PC-3 (cell line): Measurements from ENCODE around the gene GRK2. TPM values are rescaled to one million over a fixed set of nuclear protein-coding genes. Genes with fewer than 3 reads are reported as not detected.

Source experiments
- ATAC-seq: fragments of 200-7000 bp; cut with Tn5 transposase; 2 replicates; pipeline ENCODE4 v1.9.1; 2020; ENCODE audit warnings: mild to moderate bottlenecking, moderate library complexity
- BruUV-seq: library from RNA; stranded (reverse); fragments of 400-500 nt; replicated peaks from 2 replicates; lab custom pipeline; 2021; lab: Mats Ljungman, UMichigan
- CTCF ChIA-PET: fragments of 300-600 bp; sonication (Branson Sonifier 250); formaldehyde crosslinking; loops from one replicate; lab custom pipeline; 2022; ENCODE audit warnings: antibody characterized with exemption; lab: Charles Lee
- POLR2A ChIA-PET: fragments of 300-600 bp; sonication (Branson Sonifier 250); formaldehyde crosslinking; loops from one replicate; lab custom pipeline; 2022; ENCODE audit warnings: antibody characterized with exemption; ENCODE audit not compliant: unreplicated experiment; lab: Charles Lee
- DNase-seq: peaks from one replicate; pipeline ENCODE4 v3.0.0-alpha.2; 2015
- H2AFZ ChIP-seq: fragments of 300-600 bp; sonication (generic); 2 replicates; pipeline ENCODE4 v1.6.0; 2016; ENCODE audit warnings: antibody characterized with exemption, low read length
- H3F3A ChIP-seq: fragments of 300-600 bp; sonication (generic); one replicate; pipeline ENCODE4 v1.6.0; 2017; ENCODE audit warnings: antibody characterized with exemption, low read length, control low read depth, mild to moderate bottlenecking; ENCODE audit not compliant: unreplicated experiment
- H3K27ac ChIP-seq: fragments of 300-600 bp; sonication (generic); 2 replicates; pipeline ENCODE4 v1.5.1; 2016; ENCODE audit warnings: mild to moderate bottlenecking, low read length
- H3K27me3 ChIP-seq: fragments of 300-600 bp; sonication (generic); 2 replicates; pipeline ENCODE4 v1.6.1; 2016; ENCODE audit warnings: low read length, mixed read lengths
- H3K36me3 ChIP-seq: fragments of 300-600 bp; sonication (generic); 2 replicates; pipeline ENCODE4 v1.6.1; 2016; ENCODE audit warnings: low read depth, mixed run types, low read length, mixed read lengths
- H3K4me1 ChIP-seq: fragments of 300-600 bp; sonication (generic); 2 replicates; pipeline ENCODE4 v1.5.1; 2016; ENCODE audit warnings: low read length; ENCODE audit not compliant: insufficient read depth
- H3K4me2 ChIP-seq: fragments of 300-600 bp; sonication (generic); 2 replicates; pipeline ENCODE4 v1.6.0; 2016; ENCODE audit warnings: low read length
- H3K4me3 ChIP-seq: fragments of 300-600 bp; sonication (generic); 2 replicates; pipeline ENCODE4 v1.5.1; 2016; ENCODE audit warnings: mild to moderate bottlenecking, low read length, mixed read lengths
- H3K79me2 ChIP-seq: fragments of 300-600 bp; sonication (generic); 2 replicates; pipeline ENCODE4 v1.6.1; 2017; ENCODE audit warnings: low read length, mixed read lengths
- H3K9ac ChIP-seq: fragments of 300-600 bp; sonication (generic); 2 replicates; pipeline ENCODE4 v1.6.0; 2016; ENCODE audit warnings: mild to moderate bottlenecking, low read length
- H3K9me2 ChIP-seq: fragments of 300-600 bp; sonication (generic); replicated peaks from 2 replicates; pipeline ENCODE4 v1.6.1; 2016; ENCODE audit warnings: mixed run types, low read length, mixed read lengths
- H3K9me3 ChIP-seq: fragments of 300-600 bp; sonication (generic); 2 replicates; pipeline ENCODE4 v1.6.1; 2016; ENCODE audit warnings: low read length, mixed read lengths
- H4K20me1 ChIP-seq: fragments of 300-600 bp; sonication (generic); 2 replicates; pipeline ENCODE4 v1.6.1; 2016; ENCODE audit warnings: low read length, mixed read lengths
- CTCF ChIP-seq: fragments of 300-600 bp; sonication (generic); conservative IDR thresholded peaks from 2 replicates; pipeline ENCODE4 v1.5.1; 2017; ENCODE audit warnings: antibody characterized with exemption, low read depth, mild to moderate bottlenecking, low read length
- EZH2 ChIP-seq: fragments of 300-600 bp; sonication (generic); IDR thresholded peaks from one replicate; pipeline ENCODE4 v1.6.1; 2017; ENCODE audit warnings: antibody characterized with exemption, mild to moderate bottlenecking, low read length; ENCODE audit not compliant: unreplicated experiment
- EZH2phosphoT487 ChIP-seq: fragments of 300-600 bp; sonication (generic); IDR thresholded peaks from 2 replicates; pipeline ENCODE4 v1.6.1; 2018; ENCODE audit warnings: mild to moderate bottlenecking, antibody characterized with exemption, low read length, borderline replicate concordance
- intact Hi-C: fragments of 100-400 bp; cut with micrococcal nuclease; formaldehyde crosslinking; loops from 2 replicates; pipeline ENCODE4 v1.9.0; 2023
- total RNA-seq: library from RNA; depleted of rRNA; stranded (reverse); fragments of >200 nt; gene quantifications from 2 replicates; pipeline ENCODE4 v1.2.3, GENCODE V29; 2014

GRK2 gene
- total RNA-seq, 1 experiment from 2014 or later, result 103 TPM

- Histone ChIP-seq H2AFZ (no peak overlapping the region), H3K9ac (no peak overlapping the region), H3K4me2 (no peak overlapping the region), H3K9me3 (no peaks in the 10 kb centered on the region), H3K36me3 (peaks cover 17% of the 10 kb centered on the region; the same call in 1 of the 2 replicates), H3K79me2 (peaks cover 89% of the 10 kb centered on the region), H3K9me2 (no peaks in the 10 kb centered on the region), H4K20me1 (peaks cover 50% of the 10 kb centered on the region), H3K27ac (no peak overlapping the region), H3K4me1 (peaks cover 31% of the 10 kb centered on the region), H3K27me3 (no peaks in the 10 kb centered on the region), H3F3A (no peaks in the 10 kb centered on the region), H3K4me3 (no peak overlapping the region)
- POLR2A ChIA-PET, result no interaction called here
- no peak for DNase-seq
- CTCF ChIA-PET, result no interaction called here
- BruUV-seq, result no TSS peak
- ATAC-seq, result no peak
- intact Hi-C loops, result no loop called here
- TF ChIP-seq CTCF (no peak), EZH2phosphoT487 (no peak), EZH2 (no peak)
These were observed 4.3 kb downstream of the GRK2 start for GRCh38 chr11:67270256-67271204.

DNA sequence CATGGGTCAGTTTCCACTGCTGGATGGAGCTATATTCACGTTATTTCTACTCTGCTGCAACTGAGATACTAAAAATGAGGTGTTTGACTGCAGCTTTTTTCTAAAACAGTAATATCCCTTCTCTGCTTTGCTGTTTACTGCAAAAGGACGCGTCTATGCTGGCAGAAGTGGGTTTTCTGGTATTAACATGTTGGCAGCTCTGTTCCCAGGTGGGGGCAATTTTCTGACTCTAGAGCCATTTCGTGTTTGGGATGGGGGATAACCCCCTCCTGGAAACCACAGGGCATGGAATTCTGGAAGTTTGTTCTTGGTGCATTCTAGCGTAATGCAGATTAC lies 4.9 kb downstream of the GRK2 start:
- ChIA-PET CTCF (no interaction called here), POLR2A (no interaction called here)
- ATAC-seq (no peak), DNase-seq (no peak)
- intact Hi-C loops, result no loop called here
- Histone ChIP-seq H3K4me1 (peaks cover 27% of the 10 kb centered on the region), H3K79me2 (peaks cover 95% of the 10 kb centered on the region), H3K9me2 (no peaks in the 10 kb centered on the region), H3K27ac (no peak overlapping the region), H3K27me3 (no peaks in the 10 kb centered on the region), H2AFZ (no peak overlapping the region), H3K9me3 (no peaks in the 10 kb centered on the region), H3K4me2 (no peak overlapping the region), H3F3A (no peaks in the 10 kb centered on the region), H3K36me3 (peaks cover 17% of the 10 kb centered on the region; the same call in 1 of the 2 replicates), H4K20me1 (peaks cover 50% of the 10 kb centered on the region), H3K4me3 (no peak overlapping the region), H3K9ac (no peak overlapping the region)
- no TSS peak for BruUV-seq
- TF ChIP-seq CTCF (no peak), EZH2 (no peak), EZH2phosphoT487 (no peak)
